GM19239 (cell line): ENCODE data around the gene SNX30.

ENCODE experiments used
- DNase-seq: peaks from one replicate; pipeline ENCODE4 v3.0.0; 2011; ENCODE audit warnings: low spot score; ENCODE audit not compliant: insufficient read length
- FAIRE-seq: peaks from 2 replicates; lab custom pipeline; 2011; peaks lifted over from hg19 to GRCh38; lab: Jason Lieb, UNC

The SNX30 gene

DNA sequence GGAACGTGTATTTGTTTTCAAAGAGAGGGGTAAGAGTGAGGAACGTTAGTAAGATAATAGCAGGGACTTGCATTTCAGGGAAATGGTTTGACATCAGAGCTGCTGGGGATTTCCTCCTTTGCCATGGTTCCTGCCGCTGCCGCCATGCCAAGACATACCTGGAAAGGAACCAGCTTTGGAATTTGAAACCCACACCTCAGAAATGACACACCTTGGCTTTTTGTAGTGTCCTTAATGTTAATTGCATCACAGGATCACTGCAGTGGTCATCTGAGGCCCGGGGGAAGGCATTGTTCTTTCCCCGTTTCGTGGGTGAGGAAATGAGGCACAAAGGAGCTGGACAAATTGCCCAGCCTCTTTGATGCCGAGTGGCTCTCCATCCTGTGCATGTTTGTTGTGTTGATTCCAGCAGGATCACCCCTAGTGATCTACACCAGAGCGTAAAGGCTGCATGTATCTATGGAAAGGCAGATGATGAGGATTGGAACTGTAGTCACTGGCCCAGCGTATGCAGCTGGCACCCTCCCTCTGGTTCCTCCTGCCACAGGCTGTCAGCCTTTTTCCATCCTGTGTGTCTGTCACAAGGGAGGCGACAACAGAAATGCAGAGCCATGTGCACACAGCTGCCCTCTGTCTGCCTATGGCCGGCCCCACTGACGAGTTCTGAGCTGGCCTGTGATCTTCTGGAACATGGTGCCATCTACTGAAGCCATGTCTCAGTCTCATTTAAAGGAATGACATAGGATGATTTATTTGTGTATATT, 102.4 kb downstream of the SNX30 start:
- DNase-seq (no peak), FAIRE-seq (no peak)

DNA sequence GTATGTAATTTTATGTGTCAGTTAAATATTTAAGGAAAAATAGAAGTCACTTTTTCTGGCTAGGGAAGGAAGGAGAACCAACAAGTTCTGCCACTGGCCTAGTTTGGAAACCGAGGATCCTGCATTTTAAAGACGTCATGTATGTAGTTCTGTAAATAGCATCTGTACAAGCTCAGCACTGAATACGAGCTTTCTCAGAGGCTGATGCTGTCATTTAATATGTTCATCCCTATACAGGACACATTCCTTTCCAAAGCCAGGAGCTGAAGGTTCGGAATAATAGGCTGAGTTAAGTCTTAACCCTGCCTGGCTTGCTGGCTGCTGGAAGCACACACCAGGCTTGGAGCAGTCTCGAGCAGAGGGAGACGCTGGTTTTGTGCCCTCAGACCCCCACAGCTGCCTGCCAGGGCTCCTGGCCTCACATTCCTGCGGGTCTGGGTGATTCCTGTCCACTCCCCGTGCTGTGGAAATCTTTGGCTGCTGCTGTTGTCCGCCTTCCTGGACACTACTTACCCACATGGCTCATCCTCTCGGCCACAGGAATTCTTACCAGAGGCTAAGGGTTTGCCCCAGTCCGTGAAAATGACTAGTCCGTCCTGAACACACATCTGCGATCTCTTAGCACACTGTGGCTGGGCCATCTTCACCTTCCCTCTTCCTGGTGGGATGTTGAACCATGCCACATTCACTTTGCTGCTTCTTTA, 103.5 kb downstream of the SNX30 start:
- no peak for FAIRE-seq

DNA sequence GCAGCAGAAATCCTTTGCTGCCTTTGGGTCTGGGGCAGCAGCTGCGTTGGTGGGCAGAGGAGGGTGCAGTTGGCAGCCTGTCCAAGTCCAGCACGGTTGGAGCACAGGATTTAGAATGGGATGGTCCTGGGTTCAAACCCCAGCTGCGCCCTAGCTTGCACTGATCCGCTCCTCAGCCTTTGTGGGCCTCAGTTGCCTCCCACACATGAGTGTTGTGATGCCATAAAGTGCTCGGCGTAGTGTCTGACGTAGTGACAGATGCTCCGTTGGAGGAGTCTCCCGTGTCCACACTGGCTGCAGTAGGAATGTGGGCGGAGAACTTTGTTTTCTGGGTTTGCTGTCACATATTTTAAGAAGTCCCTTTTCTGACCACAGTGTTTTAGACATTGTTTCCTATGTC, 104.1 kb downstream of the SNX30 start:
- no peak for FAIRE-seq
- no peak for DNase-seq

More for the DNA sequence above, 103.5 kb downstream of the SNX30 start:
- DNase-seq, result no peak

DNA sequence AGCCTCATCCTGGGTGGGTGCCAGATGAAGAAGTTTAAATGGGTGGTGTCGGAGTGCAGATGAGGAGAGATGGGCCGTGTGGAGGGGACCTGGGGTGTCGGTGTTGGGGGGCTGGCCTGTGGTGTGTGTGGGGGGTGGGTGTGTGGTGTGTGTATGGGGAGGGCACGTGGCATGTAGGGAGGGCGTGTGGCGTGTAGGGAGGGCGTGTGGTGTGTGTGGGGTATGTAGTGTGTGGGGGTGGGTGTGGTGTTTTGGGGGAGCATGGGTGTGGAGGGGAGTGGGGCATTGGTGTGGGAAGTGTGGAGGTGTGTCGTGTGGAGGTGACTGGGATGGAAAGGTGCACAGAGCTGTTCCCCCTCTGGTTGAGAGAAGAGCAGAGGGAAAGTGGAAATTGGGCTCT, 105.6 kb downstream of the SNX30 start:
- DNase-seq, result no peak
- no peak for FAIRE-seq

DNA sequence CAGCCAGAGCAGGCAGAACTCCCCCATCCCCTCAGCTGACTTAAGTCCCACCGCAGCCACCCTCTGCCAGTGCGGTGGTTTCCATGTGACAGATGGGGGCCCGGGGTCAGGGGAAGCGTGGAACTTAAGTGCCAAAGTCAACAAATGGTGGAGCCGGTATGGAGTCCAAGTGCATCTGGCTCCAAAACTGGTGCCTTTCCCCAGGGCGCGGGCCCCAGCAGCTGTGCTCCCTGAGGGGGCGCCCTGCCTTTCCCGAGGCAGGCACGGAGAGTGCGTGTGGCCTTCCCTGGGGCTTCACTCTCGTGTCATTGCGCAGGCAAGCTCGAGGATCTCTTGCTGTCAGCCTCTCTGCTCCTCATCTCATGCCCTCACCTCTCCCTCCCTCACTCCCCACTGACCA, 106.3 kb downstream of the SNX30 start:
- no peak for FAIRE-seq

DNA sequence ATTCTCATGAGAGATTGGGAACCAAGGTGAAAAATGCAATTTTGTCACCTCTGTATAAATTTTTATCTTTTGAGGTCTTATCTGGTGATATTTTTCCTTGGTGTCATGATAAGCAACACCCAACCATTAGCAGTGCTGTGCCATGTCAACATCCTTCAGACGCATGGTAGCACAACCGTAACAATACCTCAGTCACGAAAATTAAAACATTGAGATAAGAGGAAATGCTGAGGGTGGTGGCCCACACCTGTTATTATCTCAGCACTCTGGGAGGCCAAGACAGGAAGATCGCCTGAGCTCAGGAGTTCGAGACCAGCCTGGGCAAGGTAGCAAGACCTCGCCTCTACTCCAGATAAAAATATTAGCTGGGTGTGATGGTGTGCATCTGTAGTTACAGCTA, 107.4 kb downstream of the SNX30 start:
- FAIRE-seq, result no peak
- DNase-seq, result no peak

More for the DNA sequence above, 106.3 kb downstream of the SNX30 start:
- no peak for DNase-seq

DNA sequence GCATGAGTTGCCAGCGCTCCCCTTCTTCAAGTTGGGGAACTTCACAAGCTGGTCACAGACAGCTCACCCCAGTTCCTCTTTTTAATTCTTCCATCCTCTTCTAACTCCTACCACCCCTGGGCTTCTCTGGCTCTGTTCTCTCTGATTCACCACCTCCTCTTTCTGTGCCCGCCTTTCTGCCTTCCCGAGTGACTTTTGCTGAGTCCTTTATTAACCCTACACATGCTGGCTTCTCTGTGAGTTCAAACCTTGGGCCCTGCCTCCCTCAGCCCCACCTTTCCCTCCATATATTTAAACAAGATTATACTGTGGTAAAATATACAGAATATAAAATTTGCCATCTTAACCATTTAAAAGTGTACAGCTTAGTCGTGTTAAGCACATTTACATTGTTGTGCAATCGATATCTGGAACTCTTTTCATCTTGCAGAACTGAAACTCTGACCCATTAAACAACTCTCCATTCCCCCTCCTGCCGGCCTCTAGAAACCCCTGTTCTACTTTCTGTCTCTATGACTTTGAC, 108.1 kb downstream of the SNX30 start:
- FAIRE-seq, result peak; percentile 65
- DNase-seq, result peak; percentile 28

DNA sequence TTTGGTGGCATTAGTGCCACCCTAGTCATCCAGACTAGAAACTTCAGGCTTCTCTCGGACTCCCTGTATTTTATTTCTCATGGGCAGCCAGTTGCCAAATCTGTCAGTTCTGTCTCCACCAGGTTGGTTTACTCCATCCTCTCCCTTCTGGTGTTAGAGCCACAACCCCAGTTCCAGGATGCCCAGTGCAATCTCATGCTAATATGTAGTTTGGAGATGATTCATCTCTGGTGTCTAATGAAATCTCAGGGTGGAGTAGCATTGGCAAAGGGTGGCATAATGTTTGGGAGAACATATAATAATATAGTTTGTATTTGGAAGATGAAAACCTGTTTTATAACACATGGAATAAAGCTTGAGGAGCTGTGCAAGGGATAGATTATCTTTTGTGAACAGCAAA, 109.9 kb downstream of the SNX30 start:
- DNase-seq (no peak), FAIRE-seq (no peak)

DNA sequence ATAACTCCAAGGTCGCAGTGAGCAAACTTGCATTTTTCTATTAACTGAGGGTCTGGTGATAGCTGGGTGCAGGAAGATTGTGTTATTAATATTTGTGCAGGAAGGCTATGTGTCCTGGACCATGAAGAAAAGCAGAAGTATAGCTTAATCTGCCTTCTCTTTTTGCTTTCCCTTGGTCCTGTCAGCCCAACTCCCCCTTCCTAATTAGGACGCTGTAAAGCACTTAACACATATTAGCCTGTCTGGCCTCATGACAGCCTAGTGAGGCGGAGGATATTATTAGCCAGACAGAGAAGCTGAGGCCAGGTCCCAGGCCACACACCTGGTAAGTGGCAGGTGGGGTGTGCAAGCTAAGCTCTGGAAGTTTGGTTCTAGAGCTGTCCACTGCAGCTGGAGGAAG, 110.6 kb downstream of the SNX30 start:
- DNase-seq, result no peak
- no peak for FAIRE-seq

DNA sequence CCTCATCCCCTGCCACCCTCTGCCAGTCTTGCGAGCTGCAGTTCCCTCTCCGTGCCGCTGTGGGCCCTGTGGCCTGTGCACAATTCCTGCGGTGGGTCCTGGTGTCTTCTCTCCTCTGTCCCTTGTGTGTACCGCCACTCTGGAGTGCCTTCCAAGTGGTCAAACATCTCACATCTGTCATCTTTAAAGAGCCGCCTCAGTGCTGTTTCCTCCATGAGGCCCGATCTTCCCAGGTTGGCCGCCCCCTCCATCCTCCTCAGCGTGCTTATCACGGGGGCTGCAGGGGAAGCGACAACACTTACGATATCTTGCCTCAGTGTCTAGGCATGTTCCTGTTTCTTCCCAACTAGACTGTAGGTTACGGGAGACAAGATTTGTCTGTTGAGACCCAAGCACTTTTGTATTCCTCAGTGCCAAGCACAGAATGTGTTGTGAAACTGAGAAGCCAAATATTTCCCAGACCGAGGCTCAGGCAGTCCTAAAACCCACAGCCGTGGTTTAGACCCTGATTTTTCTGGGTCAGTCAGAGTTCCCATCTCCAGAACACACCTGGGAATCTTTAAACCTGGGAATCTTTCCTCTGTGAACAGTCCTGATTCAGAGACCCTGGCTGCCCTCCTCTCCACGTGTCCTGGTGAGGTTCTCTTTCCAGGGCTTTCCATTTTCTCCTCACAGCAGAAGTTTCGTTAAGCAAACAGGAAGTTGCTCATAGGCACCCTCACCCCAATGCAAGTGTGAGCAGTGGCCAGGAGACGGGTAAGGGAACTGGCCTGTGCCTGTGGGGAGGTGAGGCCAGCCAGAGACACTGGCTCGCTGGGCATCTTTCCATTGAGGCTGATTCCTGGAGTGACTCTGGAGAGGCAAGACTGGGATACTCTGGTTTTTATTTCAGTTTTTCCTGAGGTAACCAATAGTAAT, 111.3 kb downstream of the SNX30 start:
- DNase-seq (no peak), FAIRE-seq (no peak)

DNA sequence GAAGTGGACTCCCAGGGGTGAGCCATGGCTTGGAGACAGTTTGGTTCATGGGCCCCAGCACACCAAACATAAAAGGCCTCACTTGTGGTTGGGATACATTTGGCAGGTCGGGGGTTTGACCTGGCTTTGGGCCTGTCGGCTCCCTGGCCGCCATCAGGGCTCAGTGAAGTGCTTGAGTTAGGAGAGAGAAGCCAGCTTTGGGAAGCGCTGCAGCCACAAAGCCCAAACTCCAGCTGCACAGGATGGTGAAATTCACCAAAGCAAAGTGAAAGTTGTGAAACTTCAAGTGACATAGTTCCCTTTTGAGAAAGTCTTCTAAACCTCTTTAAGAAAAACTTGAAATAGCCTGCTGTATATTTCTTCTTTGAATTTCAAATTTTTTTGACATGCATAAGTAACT, 112.7 kb downstream of the SNX30 start:
- DNase-seq (no peak), FAIRE-seq (no peak)

DNA sequence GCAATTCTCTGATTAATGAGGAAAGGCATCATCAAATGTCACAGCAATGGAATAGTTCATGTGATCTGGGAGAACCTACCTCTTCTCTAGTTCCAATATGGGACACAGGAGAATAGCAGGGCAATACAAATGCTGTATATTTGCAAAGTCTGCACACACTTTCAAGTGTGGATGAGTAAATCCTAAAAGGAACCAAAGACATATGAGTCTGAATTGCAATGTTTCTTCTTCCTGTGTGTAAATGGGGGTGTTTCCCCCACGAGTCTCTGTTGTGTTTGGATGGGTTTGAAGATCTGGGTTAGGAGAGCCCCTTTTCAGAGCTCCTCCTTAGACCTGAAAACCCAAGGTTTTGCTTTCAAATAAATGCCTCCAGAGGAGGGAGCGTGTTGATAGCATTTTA, 113.2 kb downstream of the SNX30 start:
- FAIRE-seq, result no peak
- no peak for DNase-seq

DNA sequence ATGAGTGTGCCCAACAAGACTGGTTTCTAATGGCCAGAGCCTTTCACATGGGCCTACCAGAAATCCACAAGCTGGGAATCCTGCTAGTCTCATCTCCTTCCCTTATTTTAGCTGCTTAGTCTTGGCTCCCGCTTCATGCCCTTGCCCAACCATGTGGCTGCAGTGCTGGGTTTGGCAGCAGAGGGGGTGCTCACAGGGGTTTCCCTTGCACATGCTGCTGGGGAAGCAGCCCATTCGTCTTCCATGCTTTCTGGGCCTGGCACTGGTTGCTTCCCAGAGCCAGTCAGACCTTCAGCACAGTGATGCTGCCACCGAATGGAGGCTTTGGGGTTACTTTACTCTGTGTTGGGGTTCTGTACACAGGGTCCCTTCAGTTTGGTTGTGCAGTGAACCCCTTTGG, 113.8 kb downstream of the SNX30 start:
- DNase-seq (no peak), FAIRE-seq (no peak)

DNA sequence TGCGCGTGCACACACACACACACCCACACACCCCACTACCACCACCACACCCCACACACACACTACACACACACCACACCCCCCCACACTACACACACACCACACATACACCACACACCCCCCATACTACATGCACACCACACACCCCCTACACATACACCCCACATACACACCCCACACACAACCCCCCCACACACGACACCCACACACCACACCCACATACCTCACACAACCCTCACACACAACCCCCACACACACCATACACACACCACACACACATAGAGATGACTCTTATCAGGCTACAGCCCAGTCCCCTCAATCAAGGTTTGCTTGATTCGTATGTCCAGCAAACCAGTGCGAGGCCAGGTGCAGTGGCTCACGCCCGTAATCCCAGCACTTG, 114.4 kb downstream of the SNX30 start:
- FAIRE-seq, result no peak

DNA sequence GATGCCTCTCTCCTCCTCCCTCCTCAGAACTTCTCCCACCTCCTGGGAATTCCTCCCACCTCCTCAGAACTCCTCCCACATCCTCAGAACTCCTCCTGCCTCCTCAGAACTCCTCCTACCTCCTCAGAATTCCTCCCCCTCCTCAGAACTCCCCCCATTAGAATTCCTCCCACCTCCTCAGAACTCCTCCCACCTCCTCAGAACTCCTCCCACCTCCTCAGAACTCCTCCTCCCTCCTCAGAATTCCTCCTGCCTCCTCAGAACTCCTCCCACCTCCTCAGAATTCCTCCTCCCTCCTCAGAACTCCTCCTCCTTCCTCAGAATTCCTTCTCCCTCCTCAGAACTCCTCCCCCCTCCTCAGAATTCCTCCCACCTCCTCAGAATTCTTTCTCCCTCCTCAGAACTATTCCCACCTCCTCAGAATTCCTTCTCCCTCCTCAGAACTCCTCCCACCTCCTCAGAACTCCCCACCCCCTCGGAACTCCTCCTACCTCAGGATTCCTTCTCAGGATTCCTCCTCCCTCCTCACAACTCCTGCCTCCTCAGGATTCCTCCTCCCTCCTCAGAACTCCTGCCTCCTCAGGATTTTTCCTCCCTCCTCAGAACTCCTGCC, 116.2 kb downstream of the SNX30 start:
- DNase-seq (no peak), FAIRE-seq (no peak)

More for the DNA sequence above, 114.4 kb downstream of the SNX30 start:
- no peak for DNase-seq

DNA sequence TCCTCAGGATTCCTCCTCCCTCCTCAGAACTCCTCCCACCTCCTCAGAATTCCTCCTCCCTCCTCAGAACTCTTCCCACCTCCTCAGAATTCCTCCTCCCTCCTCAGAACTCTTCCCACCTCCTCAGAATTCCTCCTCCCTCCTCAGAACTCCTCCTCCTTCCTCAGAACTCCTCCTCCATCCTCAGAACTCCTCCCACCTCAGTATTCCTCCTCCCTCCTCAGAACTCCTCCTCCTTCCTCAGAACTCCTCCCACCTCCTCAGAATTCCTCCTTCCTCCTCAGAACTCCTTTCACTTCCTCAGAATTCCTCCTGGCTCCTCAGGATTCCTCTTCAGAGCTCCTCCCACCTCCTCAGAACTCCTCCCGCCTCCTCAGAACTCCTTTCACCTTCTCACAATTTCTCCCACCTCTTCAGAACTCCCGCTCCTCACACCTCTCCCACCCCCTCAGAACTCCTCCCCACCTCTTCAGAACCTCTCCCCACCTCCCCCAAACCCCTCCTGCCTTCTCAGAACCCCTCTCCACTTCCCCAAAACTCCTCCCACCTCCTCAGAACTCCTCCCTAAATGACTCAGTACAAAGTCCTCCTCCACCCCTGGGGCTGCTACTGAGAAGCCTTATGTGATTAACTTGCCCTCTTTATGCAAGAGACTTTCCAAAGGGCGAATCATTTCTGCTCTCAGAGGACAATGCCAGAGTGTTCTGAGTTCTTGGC, 116.9 kb downstream of the SNX30 start:
- DNase-seq, result no peak

DNA sequence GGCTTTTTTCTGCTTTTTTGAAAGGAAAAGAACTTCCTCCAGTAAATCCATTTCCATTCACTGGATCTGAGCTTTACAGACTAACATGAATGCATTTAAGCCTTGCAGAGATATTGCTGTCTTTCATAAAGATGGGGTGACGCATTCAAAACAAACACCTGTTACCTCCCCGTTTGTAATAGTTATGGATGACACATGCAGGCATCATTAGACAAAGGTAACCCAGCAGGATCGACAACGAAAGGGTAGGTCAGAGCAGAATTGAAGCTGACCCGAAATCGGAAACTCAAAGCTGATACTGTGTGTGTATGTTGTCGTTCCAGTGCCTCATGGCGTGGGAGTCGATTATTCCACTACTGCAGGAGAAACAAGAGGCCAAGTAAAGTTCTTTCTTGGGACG, 117.9 kb downstream of the SNX30 start:
- FAIRE-seq (no peak), DNase-seq (no peak)

More for the DNA sequence above, 116.9 kb downstream of the SNX30 start:
- no peak for FAIRE-seq

DNA sequence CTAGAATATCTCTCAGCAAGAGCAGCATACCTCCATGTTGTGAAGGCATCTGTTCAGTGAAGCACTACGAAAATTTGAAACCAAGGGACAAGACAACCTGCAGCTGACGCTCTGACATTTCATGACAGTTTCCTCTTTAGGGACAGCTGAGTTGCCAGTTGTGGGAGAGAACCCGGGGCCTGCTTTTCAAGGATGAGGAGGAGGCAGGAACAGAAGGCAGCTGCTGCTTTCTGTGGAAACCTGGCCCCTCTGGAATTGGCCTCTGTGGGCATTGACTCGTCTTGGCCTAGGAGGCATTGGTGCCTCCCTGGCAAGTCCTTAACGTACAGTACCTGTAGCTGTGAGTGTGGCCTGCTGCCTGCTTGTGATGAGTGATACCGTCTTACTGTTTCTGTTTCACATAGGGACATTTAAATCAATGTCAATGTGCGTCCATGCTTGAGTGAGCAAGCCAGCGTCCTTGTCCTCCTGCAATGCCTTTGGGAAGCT, 118.5 kb downstream of the SNX30 start:
- FAIRE-seq (no peak), DNase-seq (no peak)

DNA sequence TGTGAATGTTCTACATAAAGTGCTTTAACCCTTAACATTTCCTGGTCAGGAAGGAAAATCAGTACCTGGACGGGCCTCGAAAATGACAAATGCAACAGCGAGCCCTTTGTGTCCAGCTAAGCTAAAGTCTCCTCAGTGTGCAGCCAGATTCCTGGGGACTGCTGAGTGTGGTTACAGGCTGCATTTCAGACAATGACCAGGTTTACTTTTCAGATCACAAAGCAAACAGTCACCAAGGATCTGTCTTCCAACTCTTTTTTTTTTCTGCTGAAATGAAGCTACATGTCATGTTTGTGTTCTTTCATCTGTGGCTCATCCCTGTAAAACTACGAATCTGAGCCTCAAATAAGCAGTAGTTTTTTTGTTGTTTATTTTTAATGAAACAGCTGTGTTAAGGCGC, 119.4 kb downstream of the SNX30 start:
- FAIRE-seq, result no peak

More for the DNA sequence above, 119.4 kb downstream of the SNX30 start:
- no peak for DNase-seq
